Aorta (tissue), 5 donors: ENCODE results near the gene SCARB2. TPM values are rescaled to one million over a fixed set of nuclear protein-coding genes. Genes with fewer than 3 reads are reported as not detected.
A peak's percentile ranks its signal among the peaks of the same experiment; 100 is the strongest.
"Not testable (repeated sequence)": the region's sequence is repeated elsewhere in the genome, so short reads cannot be mapped to it uniquely, and the experiment has no call there.

Experiments used
- ATAC-seq: fragments of 200-7000 bp; cut with Tn5 transposase; one replicate; pipeline ENCODE4 v1.9.1; 2022; ENCODE audit warnings: moderate library complexity; ENCODE audit not compliant: low FRiP score
- DNase-seq, 2 donors: peaks; one replicate each; pipeline ENCODE4 v3.0.0-alpha.2; 2020
- H3K27ac ChIP-seq, 2 donors: one replicate each; pipeline ENCODE4 v1.5.1; 2013; ENCODE audit warnings: low read length in 2 of 2, mild to moderate bottlenecking in 2 of 2, moderate library complexity in 2 of 2, control low read depth in 1 of 2, inconsistent platforms in 1 of 2, low read depth in 1 of 2
- H3K27me3 ChIP-seq, 2 donors: one replicate each; pipeline ENCODE4 v1.6.1; 2013; ENCODE audit warnings: control low read depth in 1 of 2, low read length in 1 of 2, mild to moderate bottlenecking in 1 of 2, moderate library complexity in 1 of 2; ENCODE audit not compliant: insufficient read depth in 2 of 2, control insufficient read depth in 1 of 2
- H3K36me3 ChIP-seq, 2 donors: one replicate each; pipeline ENCODE4 v1.6.1; 2013; ENCODE audit warnings: control low read depth in 1 of 2, low read length in 1 of 2, mild to moderate bottlenecking in 1 of 2; ENCODE audit not compliant: insufficient read depth in 2 of 2, control insufficient read depth in 1 of 2
- H3K4me1 ChIP-seq, 2 donors: one replicate each; pipeline ENCODE4 v1.6.1; 2013; ENCODE audit warnings: low read length in 2 of 2, control low read depth in 1 of 2, mild to moderate bottlenecking in 1 of 2, moderate library complexity in 1 of 2; ENCODE audit not compliant: insufficient read depth in 2 of 2, control insufficient read depth in 1 of 2
- H3K4me3 ChIP-seq, 2 donors: one replicate each; pipeline ENCODE4 v1.5.1; 2013; ENCODE audit warnings: low read length in 2 of 2, control low read depth in 1 of 2, mild to moderate bottlenecking in 1 of 2
- H3K9me3 ChIP-seq: one replicate; pipeline ENCODE4 v1.6.1; 2013; ENCODE audit warnings: mild to moderate bottlenecking, low read length; ENCODE audit not compliant: control insufficient read depth
- WGBS, 2 donors: extraction: QIAGEN DNeasy Blood & Tissue Kit; methylation state at CpG; one replicate each; pipeline ENCODE4 v1.1.7; 2013; 5-methylcytosine and 5-hydroxymethylcytosine counted together
- intact Hi-C, 2 donors: fragments of 100-400 bp; cut with DNase I; formaldehyde crosslinking; loops; one replicate each; pipeline versions ENCODE4 v1.14.2 to v1.15.0; 2022
- polyA plus RNA-seq, 2 donors: library from polyadenylated mRNA; stranded (reverse); fragments of 200-250 nt; gene quantifications; one replicate each; pipeline ENCODE4 v1.2.3, GENCODE V29; 2013
- total RNA-seq, 2 donors: library from RNA; stranded (reverse); fragmentation: NEBNext Ultra II Directional; extraction: Animal tissue kit (Norgen Biotek cat#: 25700); gene quantifications; one replicate each; pipeline ENCODE4 v1.2.1, GENCODE V29; 2021
- donor health status: healthy with polysubstance abuse.
- donor health status: Bipolar disorder and iron deficiency.
- donor health status: DM: no; HTN: no; CAD: no.
- donor health status: DM: no; HTN: no; CAD: no.
- donor health status: DM: yes; HTN: yes; CAD: no.

Gene SCARB2
- total and polyA plus RNA-seq, 4 donors = 44.3 to 154 (median 106) TPM

DNA sequence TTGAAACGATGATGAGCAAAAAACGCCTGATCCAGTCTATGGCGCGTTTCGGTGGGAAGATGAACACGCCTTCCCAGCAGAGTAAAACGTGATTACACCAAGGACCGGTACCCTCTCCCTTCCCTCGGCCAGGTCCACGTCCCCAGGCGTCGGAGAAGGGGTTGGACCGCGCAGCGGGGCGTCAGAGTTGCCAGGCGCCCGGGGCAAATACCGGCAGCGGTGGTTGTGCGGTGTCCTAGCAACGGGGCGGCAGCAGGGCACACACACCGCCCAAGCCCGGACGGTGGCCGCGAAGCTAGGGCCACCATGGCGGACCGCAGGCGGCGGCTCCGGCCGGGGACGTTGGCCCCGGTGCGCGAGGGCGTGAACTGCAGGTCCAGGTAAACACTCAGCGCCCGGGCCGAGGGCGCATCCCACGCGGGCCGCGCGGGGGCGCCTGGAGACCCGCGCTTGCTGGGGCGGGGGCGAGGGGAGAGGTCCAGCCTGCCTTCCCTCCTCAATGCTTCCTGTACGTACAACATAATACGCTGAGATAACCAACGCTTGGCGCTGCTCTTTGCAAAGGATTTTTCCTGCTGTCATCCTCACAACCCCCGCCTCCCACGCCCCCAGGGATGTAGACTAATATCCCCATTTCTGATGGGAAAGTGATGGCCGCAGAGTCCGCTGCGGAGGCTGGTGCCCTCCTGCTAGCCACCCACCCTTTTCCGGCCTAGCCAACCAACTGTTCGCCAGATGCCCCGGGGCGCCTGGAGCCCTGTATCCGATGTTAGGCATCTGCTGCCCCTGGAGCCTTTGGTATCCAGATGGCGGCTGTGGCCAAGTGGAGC is 38.0 kb upstream of the SCARB2 start, which contains the start of gene FAM47E:
Gene FAM47E, plus strand, starts transcription at position 281 of the 830 bp plus-strand sequence. Its CDS starts 26 bp downstream, at position 307.
- 4 to 5% methylated on average over 66 to 68 of the region's 68 CpGs for WGBS, 2 donors
- Histone ChIP-seq H3K36me3 (no peaks in the 10 kb centered on the region), H3K9me3 (no peaks in the 10 kb centered on the region), H3K27ac (no peak within 1 kb of the TSS), H3K4me1 (no peaks in the 10 kb centered on the region), H3K4me3 (peak within 1 kb of the TSS; percentile 60 to 64), H3K27me3 (no peaks in the 10 kb centered on the region)
- intact Hi-C loops = loop anchor here in 1 of 2 donors (5.0 kb wide), 1 partner anchor 56 kb away; the partner anchor contains the start of gene STBD1
- DNase-seq (peak; percentile 89 to 92), ATAC-seq (peak; percentile 91)

DNA sequence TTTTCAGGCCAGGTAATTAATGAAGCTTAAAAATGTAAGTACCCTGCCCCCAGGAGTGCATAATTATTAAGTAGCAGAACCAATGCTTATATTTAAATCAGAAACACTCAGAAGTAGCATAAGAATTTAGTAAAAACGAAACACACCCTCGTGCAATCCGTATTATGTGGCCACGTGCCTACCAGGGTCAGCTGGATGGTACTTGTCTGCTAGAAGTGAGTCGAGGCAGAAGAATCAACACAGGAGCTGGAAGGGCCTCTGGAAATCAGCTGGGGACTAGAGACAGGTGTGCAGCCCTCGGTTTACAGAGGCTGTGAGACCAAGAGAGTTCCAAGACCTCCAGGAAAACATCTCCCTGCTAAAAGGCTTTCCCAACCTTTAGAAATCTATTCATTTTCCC is 37.3 kb upstream of the SCARB2 start:
- WGBS, 2 donors = 13 to 14% methylated on average over 6 of the region's 6 CpGs
- Histone ChIP-seq H3K36me3 (no peaks in the 10 kb centered on the region), H3K27me3 (no peaks in the 10 kb centered on the region), H3K9me3 (no peaks in the 10 kb centered on the region), H3K27ac (no peak overlapping the region), H3K4me1 (no peaks in the 10 kb centered on the region), H3K4me3 (peak overlapping the region; percentile 60 to 64)
- DNase-seq (no peak), ATAC-seq (no peak)
- intact Hi-C loops = loop anchor here in 1 of 2 donors (5.0 kb wide), 1 partner anchor 56 kb away; the partner anchor contains the start of gene STBD1

DNA sequence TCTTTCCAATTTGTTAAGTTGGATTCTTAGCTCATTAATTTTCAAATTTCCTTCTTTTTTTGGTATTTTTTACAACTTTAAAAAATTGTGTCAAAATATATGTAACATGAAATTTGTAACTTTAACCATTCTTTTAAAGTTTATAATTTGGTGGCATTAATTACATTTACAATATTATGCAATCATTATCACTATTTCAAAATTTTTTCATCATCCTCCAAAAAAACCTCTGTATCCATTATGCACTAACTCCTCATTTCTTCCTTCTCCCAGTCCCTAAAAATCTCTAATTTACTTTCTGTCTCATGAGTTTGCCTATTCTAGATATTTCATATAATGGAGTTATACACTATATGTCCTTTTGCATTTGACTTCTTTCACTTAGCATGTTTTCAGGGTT is 33.2 kb upstream of the SCARB2 start:
- no peaks in the 10 kb centered on the region for H3K9me3 ChIP-seq
- ATAC-seq (no peak), DNase-seq (no peak)
- H3K27ac ChIP-seq = no peak overlapping the region
- intact Hi-C loops = no loop called here
- H3K27me3 ChIP-seq = no peaks in the 10 kb centered on the region
- no peak overlapping the region for H3K4me3 ChIP-seq
- H3K36me3 ChIP-seq = no peaks in the 10 kb centered on the region
- no peaks in the 10 kb centered on the region for H3K4me1 ChIP-seq

DNA sequence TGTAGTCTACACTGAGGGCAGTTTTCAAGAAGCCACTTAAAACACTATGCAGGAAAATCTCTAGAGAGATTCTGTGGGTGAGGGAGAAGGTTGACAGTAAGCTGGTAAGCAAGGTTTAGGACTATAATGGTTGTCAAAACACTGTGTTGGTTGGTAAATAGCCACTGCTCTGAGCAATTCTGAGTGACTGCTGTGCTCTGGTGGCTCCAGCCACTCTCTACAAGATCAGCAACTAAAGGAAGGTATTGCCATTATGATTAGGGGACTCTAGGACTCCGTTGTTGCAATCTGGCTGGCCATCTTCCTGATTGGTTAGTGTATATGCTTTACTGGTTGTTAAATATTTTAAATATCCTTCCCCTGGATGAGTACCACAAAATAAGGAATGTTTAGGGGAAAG is 32.4 kb upstream of the SCARB2 start:
- H3K4me1 ChIP-seq = no peaks in the 10 kb centered on the region
- H3K4me3 ChIP-seq = no peak overlapping the region
- H3K36me3 ChIP-seq = no peaks in the 10 kb centered on the region
- DNase-seq (no peak), ATAC-seq (no peak)
- intact Hi-C loops = no loop called here
- no peaks in the 10 kb centered on the region for H3K27me3 ChIP-seq
- 48 to 58% methylated on average over 1 of the region's 1 CpG for WGBS, 2 donors
- no peaks in the 10 kb centered on the region for H3K9me3 ChIP-seq
- no peak overlapping the region for H3K27ac ChIP-seq

- H3K36me3 ChIP-seq, H3K4me1 ChIP-seq, intact Hi-C loops, H3K9me3 ChIP-seq, H3K4me3 ChIP-seq, H3K27ac ChIP-seq, H3K27me3 ChIP-seq, DNase-seq, ATAC-seq: not testable (repeated sequence)
- whole genome bisulfite sequencing, 2 donors = 89 to 90% methylated on average over 2 of the region's 2 CpGs
These were observed 30.3 kb upstream of the SCARB2 start for GRCh38 chr4:76243877-76244276.

GRCh38 chr4:76240236-76240635 is 26.6 kb upstream of the SCARB2 start:
- intact Hi-C loops = no loop called here
- whole genome bisulfite sequencing, 2 donors = 93 to 94% methylated on average over 2 of the region's 2 CpGs
- Histone ChIP-seq H3K4me1 (peaks cover 0 to 3% of the 10 kb centered on the region in 2 donors), H3K27ac (no peak overlapping the region), H3K36me3 (no peaks in the 10 kb centered on the region), H3K4me3 (no peak overlapping the region), H3K27me3 (no peaks in the 10 kb centered on the region), H3K9me3 (no peaks in the 10 kb centered on the region)
- ATAC-seq = no peak
- DNase-seq = no peak

DNA sequence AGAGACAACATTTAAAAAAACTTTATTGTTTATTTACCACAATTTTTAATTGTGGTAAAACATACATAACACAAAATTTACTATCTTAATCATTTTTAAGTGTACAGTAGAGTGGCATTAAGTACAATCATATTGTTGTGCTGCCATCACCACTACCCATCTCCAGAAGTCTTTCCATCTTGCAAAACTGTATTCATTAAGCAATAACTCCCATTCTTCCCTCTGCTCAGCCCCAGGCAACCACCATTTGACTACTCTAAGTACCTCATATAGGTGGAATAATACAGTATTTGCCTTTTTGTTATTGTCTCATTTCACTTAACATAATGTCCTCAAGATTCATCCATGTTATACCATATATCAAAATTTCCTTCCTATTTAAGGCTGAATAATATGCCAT is 25.1 kb upstream of the SCARB2 start:
- no peak for ATAC-seq
- peak overlapping the region in 1 of 2 donors; percentile 85 for H3K27ac ChIP-seq

DNA sequence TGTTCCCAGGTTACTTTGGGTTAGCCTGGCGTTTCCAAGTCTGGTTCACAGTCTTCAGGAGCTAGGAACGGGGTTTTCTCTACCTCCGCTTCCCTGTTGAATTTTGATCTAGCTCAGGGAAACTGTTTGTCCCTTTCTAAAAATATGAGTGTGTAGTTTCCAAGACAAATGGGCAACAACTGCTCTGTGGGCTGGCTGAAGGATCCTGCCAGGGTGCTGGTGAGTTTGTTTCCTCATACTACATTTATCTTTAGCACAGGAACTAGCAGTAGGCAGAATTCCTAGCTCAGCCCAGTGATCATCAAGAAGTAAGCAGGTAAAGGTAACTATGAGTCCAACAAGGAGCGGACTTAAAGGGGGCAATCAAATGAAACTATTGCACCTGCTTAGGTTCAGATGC is 24.6 kb upstream of the SCARB2 start:
- peak overlapping the region in 1 of 2 donors; percentile 85 for H3K27ac ChIP-seq
- H3K27me3 ChIP-seq = no peaks in the 10 kb centered on the region
- ATAC-seq (peak; percentile 33), DNase-seq (no peak)
- no peaks in the 10 kb centered on the region for H3K9me3 ChIP-seq
- no peaks in the 10 kb centered on the region for H3K36me3 ChIP-seq
- 33 to 36% methylated on average over 4 of the region's 4 CpGs for WGBS, 2 donors
- H3K4me3 ChIP-seq = no peak overlapping the region
- intact Hi-C loops = no loop called here
- H3K4me1 ChIP-seq = peaks cover 0 to 3% of the 10 kb centered on the region in 2 donors

More for the DNA sequence above, 25.1 kb upstream of the SCARB2 start:
- no peak for DNase-seq
- Histone ChIP-seq H3K27me3 (no peaks in the 10 kb centered on the region), H3K4me1 (peaks cover 0 to 3% of the 10 kb centered on the region in 2 donors), H3K36me3 (no peaks in the 10 kb centered on the region), H3K4me3 (no peak overlapping the region), H3K9me3 (no peaks in the 10 kb centered on the region)
- intact Hi-C loops = no loop called here

- no peaks in the 10 kb centered on the region for H3K27me3 ChIP-seq
- no peak for DNase-seq
- no peak overlapping the region for H3K27ac ChIP-seq
- H3K36me3 ChIP-seq = no peaks in the 10 kb centered on the region
- H3K4me3 ChIP-seq = no peak overlapping the region
- no peak for ATAC-seq
- intact Hi-C loops = loop anchor here in 1 of 2 donors (2.0 kb wide), 1 partner anchor 21 kb away; no protein-coding TSS in a partner anchor
- 33 to 45% methylated on average over 1 of the region's 1 CpG for WGBS, 2 donors
- peaks cover 0 to 3% of the 10 kb centered on the region in 2 donors for H3K4me1 ChIP-seq
- H3K9me3 ChIP-seq = no peaks in the 10 kb centered on the region
These were observed 22.3 kb upstream of the SCARB2 start for GRCh38 chr4:76235915-76236314.
